GM10248 (cell line): ENCODE measurements around the gene SOD1.
"Not testable (repeated sequence)": the region's sequence is repeated elsewhere in the genome, so short reads cannot be mapped to it uniquely, and the experiment has no call there.

Source experiments
- CTCF ChIA-PET: fragments of 300-600 bp; sonication (Branson Sonifier 250); formaldehyde crosslinking; extraction: SDS; loops from one replicate; lab custom pipeline; 2021; ENCODE audit warnings: antibody characterized with exemption; lab: Yijun Ruan, JAX
- POLR2A ChIA-PET: fragments of 350-650 bp; sonication (Branson Sonifier 250); formaldehyde crosslinking; extraction: SDS; loops from one replicate; lab custom pipeline; 2020; ENCODE audit warnings: antibody characterized with exemption; lab: Yijun Ruan, JAX
- DNase-seq: peaks from one replicate; pipeline ENCODE4 v3.0.0; 2012; ENCODE audit errors: extremely low spot score
- CTCF ChIP-seq: IDR thresholded peaks from 2 replicates; pipeline ENCODE4 v1.5.1; 2012; ENCODE audit warnings: mild to moderate bottlenecking, low read depth; ENCODE audit errors: extremely low read depth, missing control alignments, control extremely low read depth

Gene SOD1

DNA sequence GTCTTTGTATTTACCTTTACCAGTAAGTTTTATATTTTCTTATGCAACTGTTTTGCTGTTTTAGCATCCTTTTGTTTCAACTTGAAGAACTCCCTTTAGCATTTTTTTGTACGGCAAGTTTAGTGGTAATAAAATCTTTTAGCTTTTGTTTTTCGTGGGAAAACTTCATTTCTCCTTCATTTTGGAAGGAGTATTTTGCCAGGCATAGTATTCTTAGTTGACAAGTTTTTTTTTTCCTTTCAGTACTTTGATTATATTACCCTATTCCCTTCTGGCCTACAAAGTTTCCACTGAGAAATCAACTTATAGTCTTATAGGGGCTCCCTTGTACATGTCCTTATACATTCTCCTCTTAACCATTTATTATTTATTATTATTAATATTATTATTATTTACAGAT is 22.6 kb upstream of the SOD1 start:
- CTCF ChIA-PET: no interaction called here
- POLR2A ChIA-PET: no interaction called here

DNA sequence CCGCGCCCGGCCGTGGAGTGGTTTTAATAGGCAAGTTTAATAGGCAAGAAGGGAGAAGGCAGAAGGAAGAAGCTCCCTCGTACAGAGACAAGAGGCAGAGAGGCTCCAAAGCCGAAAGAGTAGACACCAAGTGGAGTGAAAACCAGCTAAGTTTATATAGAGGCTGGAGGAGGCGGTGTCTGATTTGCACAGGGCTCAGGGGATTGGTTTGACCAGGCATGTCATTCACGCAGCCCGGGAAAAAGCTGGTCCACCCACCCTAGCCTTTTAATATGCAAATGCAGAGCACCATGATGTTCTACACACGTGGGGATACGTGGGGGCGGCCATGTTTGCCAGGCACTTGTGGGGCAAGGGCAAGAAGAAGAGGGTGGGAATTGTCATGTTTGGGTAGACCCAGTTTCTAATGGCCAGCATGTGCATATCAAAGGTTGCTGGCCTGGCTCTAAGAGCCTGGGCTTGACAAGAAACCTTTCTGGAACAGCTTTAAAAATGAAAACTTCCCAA is 18.0 kb upstream of the SOD1 start:
- TF ChIP-seq CTCF: no peak
- ChIA-PET CTCF (no interaction called here), POLR2A (interaction anchor here (0.7 kb wide), 1 partner anchor 10 kb away, joined by 3 read pairs; no protein-coding TSS in a partner anchor)
- DNase-seq: no peak

More for the DNA sequence above, 22.6 kb upstream of the SOD1 start:
- no peak for DNase-seq
- no peak for TF ChIP-seq CTCF

GRCh38 chr21:31644643-31645042 is 14.8 kb upstream of the SOD1 start:
- CTCF ChIA-PET: no interaction called here
- POLR2A ChIA-PET: no interaction called here
- DNase-seq: no peak
- no peak for TF ChIP-seq CTCF

GRCh38 chr21:31647650-31648049 is 11.8 kb upstream of the SOD1 start:
- ChIA-PET POLR2A (interaction anchor here (0.6 kb wide), 1 partner anchor 15 kb away, joined by 3 read pairs; no protein-coding TSS in a partner anchor), CTCF (interaction anchor here (1.1 kb wide), 1 partner anchor 448 kb away, joined by 3 read pairs; no protein-coding TSS in a partner anchor)
- TF ChIP-seq CTCF: no peak
- DNase-seq: peak; percentile 48

DNA sequence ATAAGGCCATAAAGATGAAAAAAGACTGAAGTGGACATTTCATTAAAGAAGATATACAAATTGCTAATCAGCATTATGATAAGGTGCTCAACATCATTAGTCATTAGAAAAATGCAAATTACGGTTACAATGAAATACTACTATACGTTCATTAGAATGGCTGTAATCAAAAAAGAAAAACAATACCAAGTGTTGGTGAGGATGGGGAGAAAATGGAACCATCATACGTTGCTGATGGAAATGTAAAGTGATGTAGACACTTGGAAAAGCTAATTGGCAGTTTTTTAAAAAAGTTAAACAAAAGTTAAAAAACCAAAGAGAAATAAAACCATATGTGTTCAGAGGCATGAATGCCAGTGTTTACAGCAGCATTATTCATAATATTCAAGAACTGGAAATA is 8.6 kb upstream of the SOD1 start:
- ChIA-PET CTCF (no interaction called here), POLR2A (no interaction called here)
- no peak for DNase-seq
- TF ChIP-seq CTCF: no peak

GRCh38 chr21:31651491-31651890 is 8.0 kb upstream of the SOD1 start:
- CTCF ChIA-PET, DNase-seq: not testable (repeated sequence)
- POLR2A ChIA-PET: interaction anchor here (0.6 kb wide), 1 partner anchor 10 kb away, joined by 3 read pairs; no protein-coding TSS in a partner anchor

DNA sequence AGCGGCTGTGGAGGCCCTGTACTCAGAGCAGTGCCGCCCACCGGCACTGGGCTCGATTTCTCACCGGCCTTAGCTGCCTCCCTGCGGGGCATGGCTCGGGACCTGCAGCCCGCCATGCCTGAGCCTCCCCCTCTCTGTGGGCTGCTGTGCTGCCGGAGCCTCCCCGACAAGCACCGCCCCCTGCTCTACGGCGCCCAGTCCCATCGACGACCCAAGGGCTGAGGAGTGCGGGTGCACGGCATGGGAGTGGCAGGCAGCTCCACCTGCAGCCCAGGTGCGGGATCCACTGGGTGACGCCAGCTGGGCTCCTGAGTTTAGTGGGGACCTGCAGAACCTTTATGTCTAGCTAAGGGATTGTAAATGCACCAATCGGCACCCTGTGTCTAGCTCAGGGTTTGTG is 5.2 kb upstream of the SOD1 start:
- DNase-seq: no peak
- CTCF ChIA-PET: interaction anchor here (1.3 to 1.8 kb wide), 2 partner anchors 25 to 74 kb away, joined by 4 to 5 read pairs; no protein-coding TSS in a partner anchor
- no peak for TF ChIP-seq CTCF
- POLR2A ChIA-PET: no interaction called here

DNA sequence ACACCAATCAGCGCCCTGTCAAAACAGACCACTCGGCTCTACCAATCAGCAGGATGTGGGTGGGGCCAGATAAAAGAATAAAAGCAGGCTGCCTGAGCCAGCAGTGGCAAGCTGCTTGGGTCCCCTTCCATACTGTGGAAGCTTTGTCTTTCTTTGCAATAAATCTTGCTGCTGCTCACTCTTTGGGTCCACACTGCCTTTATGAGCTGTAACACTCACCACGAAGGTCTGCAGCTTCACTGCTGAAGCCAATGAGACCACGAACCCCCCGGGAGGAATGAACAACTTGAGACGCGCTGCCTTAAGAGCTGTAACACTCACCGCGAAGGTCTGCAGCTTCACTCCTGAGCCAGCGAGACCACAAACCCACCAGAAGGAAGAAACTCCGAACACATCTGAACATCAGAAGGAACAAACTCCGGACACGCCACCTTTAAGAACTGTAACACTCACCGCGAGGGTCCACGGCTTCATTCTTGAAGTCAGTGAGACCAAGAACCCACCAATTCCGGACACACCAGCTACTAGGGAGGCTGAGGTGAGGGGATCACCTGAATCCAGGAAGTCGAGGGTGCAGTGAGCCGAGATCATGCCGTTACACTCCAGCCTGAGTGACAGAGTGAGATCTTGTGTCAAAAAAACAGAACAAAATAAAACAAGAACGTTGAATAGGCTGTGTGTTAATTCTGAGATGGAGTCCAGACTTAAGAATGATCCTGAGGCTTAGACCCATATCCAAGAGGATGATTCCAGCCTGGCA is 4.5 kb upstream of the SOD1 start:
- POLR2A ChIA-PET, DNase-seq: not testable (repeated sequence)
- CTCF ChIA-PET: interaction anchor here (1.3 to 1.8 kb wide), 2 partner anchors 26 to 74 kb away, joined by 4 to 5 read pairs; no protein-coding TSS in a partner anchor
